ENCODE results near the gene CLCF1. TPM values are rescaled to one million over a fixed set of nuclear protein-coding genes. Genes with fewer than 3 reads are reported as not detected.

CLCF1 gene
- polyA plus RNA-seq, 1 of the 3 experiments (the other 2 are of a cell fraction): 27.0 TPM

DNA sequence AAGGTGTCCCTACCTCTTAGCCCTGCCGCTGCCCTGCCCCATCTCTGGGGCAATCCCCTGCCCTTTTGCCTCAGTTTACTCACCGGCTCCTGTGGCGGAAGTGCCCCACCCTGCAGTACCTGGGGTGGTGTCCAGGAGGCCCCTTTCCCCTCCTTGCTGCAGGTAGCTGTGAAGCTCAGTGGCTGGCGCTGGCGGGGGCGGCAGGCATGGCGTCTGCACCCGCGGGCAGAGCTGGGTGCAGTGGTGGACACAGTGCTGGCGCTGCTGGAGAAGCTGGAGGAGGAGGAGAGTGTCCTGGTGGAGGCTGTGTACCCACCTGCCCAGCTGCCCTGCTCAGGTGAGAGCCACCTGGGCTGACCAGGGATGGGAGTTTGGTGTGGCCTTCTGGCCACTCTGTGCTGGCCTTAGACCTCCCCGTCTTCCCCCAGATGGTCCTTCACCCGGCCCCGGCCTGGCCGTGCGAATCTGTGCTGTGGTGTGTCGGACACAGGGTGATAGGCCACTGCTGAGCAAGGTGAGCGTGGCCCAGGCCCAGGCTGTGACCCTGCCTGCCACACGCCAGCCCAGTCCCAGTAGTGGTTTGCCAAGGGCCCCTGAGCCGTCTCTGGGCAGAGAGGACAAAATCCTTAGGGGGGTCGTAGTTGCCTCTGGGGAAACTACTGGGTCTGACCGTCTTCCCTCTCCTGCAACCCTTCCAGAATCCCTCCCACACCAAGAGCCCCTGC, 46.1 kb upstream of the CLCF1 start:
- H3K9me3 ChIP-seq: no peaks in the 10 kb centered on the region
- H3K79me2 ChIP-seq (ENCODE audit: insufficient read depth): no peaks in the 10 kb centered on the region
- TF ChIP-seq RFX5 (IDR thresholded peaks at IDR 0.05; ENCODE audit: low read length) (no peak), SMC3 (IDR thresholded peaks at IDR 0.05; ENCODE audit: low read depth, low read length) (no peak), MAX (IDR thresholded peaks at IDR 0.05; ENCODE audit: low read depth) (no peak), TCF12 (IDR thresholded peaks at IDR 0.05) (no peak), SIN3A (IDR thresholded peaks at IDR 0.05; ENCODE audit: borderline replicate concordance, low read depth, low read length) (no peak), YY1 (IDR thresholded peaks at IDR 0.05; ENCODE audit: low read depth) (no peak), CHD2 (IDR thresholded peaks at IDR 0.05; ENCODE audit: low read length, partially characterized antibody) (no peak), EP300 (IDR thresholded peaks at IDR 0.05; ENCODE audit: borderline replicate concordance in 1 of 2, low read depth in 1 of 2, low read length in 1 of 2) (no peak), FOSL2 (IDR thresholded peaks at IDR 0.05; ENCODE audit: borderline replicate concordance, low read depth) (no peak), ELF1 (IDR thresholded peaks at IDR 0.05) (no peak)
- H2AFZ ChIP-seq (ENCODE audit: low read depth): no peak overlapping the region
- H3K4me3 ChIP-seq (ENCODE audit: low read depth in 2 of 2, low read length in 1 of 2): no peak overlapping the region
- ChIA-PET POLR2A (interaction anchor here (1.0 to 1.3 kb wide), 2 partner anchors 24 to 28 kb away, joined by 3 to 4 read pairs; partner anchors contain the start of gene RAD9A), CTCF (interaction anchor here (0.8 to 2.7 kb wide), 3 partner anchors 14 to 37 kb away, joined by 3 to 17 read pairs (median 4); partner anchors contain the start of gene PPP1CA)
- DNase-seq: no peak
- H3K36me3 ChIP-seq (replicated peaks in 1 of 2; ENCODE audit: control insufficient read depth in 1 of 2, insufficient read depth in 2 of 2, low read length in 1 of 2): no peaks in the 10 kb centered on the region
- no peaks in the 10 kb centered on the region for H3K27me3 ChIP-seq (ENCODE audit: insufficient read depth)
- H3K4me1 ChIP-seq (ENCODE audit: control insufficient read depth in 1 of 2, insufficient read depth in 2 of 2, low read depth in 1 of 2, low read length in 1 of 2): peaks cover 8 to 9% of the 10 kb centered on the region in 2 experiments; a peak in 2 of 4 replicates
- H3K4me2 ChIP-seq: no peak overlapping the region
- H3F3A ChIP-seq (replicated peaks; ENCODE audit: insufficient read depth): no peaks in the 10 kb centered on the region
- no peak overlapping the region for H3K27ac ChIP-seq (ENCODE audit: low read depth in 2 of 2, low read length in 1 of 2)
- no peak overlapping the region for H3K9ac ChIP-seq
- H4K20me1 ChIP-seq (ENCODE audit: insufficient read depth): no peaks in the 10 kb centered on the region
- 98% methylated on average over 8 of the region's 21 CpGs for WGBS (ENCODE audit: low lambda C conversion rate)
- no peaks in the 10 kb centered on the region for H3K9me2 ChIP-seq

DNA sequence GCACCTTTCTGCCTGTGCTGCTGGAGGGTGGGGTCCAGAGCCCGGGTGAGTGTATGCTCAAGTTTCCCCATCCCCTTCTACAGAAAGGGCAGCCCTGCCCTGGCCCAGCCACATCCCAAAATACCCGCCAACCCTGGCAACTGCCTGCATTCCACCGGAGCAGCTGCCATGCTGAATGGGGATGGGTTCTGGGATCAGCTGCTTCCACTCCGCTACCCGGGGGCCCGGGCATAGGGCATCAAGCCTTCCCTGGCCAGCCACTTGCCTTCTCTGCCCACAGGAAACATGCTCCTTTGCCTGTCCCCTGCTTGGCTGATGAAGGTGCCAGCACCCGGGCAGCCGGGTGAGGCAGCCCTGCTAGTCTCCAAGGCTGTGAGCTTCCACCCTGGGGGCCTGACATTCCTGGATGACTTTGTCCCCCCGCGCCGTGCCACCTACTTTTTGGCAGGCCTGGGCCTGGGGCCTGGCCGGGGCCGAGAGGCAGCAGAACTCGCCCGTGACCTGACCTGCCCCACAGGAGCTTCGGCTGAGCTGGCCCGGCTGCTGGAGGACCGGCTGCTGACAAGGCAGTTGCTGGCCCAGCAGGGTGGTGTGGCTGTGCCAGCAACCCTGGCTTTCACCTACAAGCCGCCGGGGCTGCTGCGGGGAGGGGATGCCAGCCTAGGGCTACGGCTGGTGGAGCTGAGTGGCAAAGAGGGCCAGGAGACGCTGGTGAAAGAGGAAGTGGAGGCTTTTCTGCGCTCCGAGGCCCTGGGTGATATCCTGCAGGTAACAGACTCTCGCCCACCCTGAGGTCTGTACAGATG, 45.3 kb upstream of the CLCF1 start:
- H2AFZ ChIP-seq (ENCODE audit: low read depth): no peak overlapping the region
- H3K4me2 ChIP-seq: no peak overlapping the region
- ChIA-PET CTCF (interaction anchor here (0.9 kb wide), 1 partner anchor 32 kb away, joined by 3 read pairs; no protein-coding TSS in a partner anchor), POLR2A (interaction anchor here (1.1 kb wide), 1 partner anchor 13 kb away, joined by 3 read pairs; no protein-coding TSS in a partner anchor)
- no peak overlapping the region for H3K27ac ChIP-seq (ENCODE audit: low read depth in 2 of 2, low read length in 1 of 2)
- no peak for DNase-seq
- no peak overlapping the region for H3K9ac ChIP-seq
- no peak overlapping the region for H3K4me3 ChIP-seq (ENCODE audit: low read depth in 2 of 2, low read length in 1 of 2)
- H3K36me3 ChIP-seq (replicated peaks in 1 of 2; ENCODE audit: control insufficient read depth in 1 of 2, insufficient read depth in 2 of 2, low read length in 1 of 2): no peaks in the 10 kb centered on the region
- H3K9me3 ChIP-seq: no peaks in the 10 kb centered on the region
- H3K79me2 ChIP-seq (ENCODE audit: insufficient read depth): no peaks in the 10 kb centered on the region
- no peaks in the 10 kb centered on the region for H3K9me2 ChIP-seq
- H4K20me1 ChIP-seq (ENCODE audit: insufficient read depth): no peaks in the 10 kb centered on the region
- 94% methylated on average over 13 of the region's 26 CpGs for WGBS (ENCODE audit: low lambda C conversion rate)
- no peaks in the 10 kb centered on the region for H3K27me3 ChIP-seq (ENCODE audit: insufficient read depth)
- peaks cover 8 to 9% of the 10 kb centered on the region in 2 experiments; a peak in 2 of 4 replicates for H3K4me1 ChIP-seq (ENCODE audit: control insufficient read depth in 1 of 2, insufficient read depth in 2 of 2, low read depth in 1 of 2, low read length in 1 of 2)
- H3F3A ChIP-seq (replicated peaks; ENCODE audit: insufficient read depth): no peaks in the 10 kb centered on the region
- no peak for TF ChIP-seq TEAD4 (IDR thresholded peaks at IDR 0.05; ENCODE audit: borderline replicate concordance, insufficient read depth)
- no peak for TF ChIP-seq FOXJ3 (CRISPR knock-in tag; IDR thresholded peaks at IDR 0.05)
- TF ChIP-seq YY1 (IDR thresholded peaks at IDR 0.05; ENCODE audit: low read depth): no peak
- no peak for TF ChIP-seq SIN3A (IDR thresholded peaks at IDR 0.05; ENCODE audit: borderline replicate concordance, low read depth, low read length)
- no peak for TF ChIP-seq CHD2 (IDR thresholded peaks at IDR 0.05; ENCODE audit: low read length, partially characterized antibody)
- TF ChIP-seq ELF1 (IDR thresholded peaks at IDR 0.05): no peak
- no peak for TF ChIP-seq RFX5 (IDR thresholded peaks at IDR 0.05; ENCODE audit: low read length)
- TF ChIP-seq JUND (IDR thresholded peaks at IDR 0.05): no peak
- no peak for TF ChIP-seq GATA2 (CRISPR knock-in tag; IDR thresholded peaks at IDR 0.05)
- TF ChIP-seq MAX (IDR thresholded peaks at IDR 0.05; ENCODE audit: low read depth): no peak
- TF ChIP-seq NRF1 (IDR thresholded peaks at IDR 0.05; ENCODE audit: low read depth, low read length): no peak
- no peak for TF ChIP-seq USF2 (IDR thresholded peaks at IDR 0.05; ENCODE audit: borderline replicate concordance, low read depth, low read length)
- TF ChIP-seq REST (IDR thresholded peaks at IDR 0.05; ENCODE audit: low read depth, low read length): no peak
- no peak for TF ChIP-seq MEF2A (IDR thresholded peaks at IDR 0.05; ENCODE audit: borderline replicate concordance, low read depth)
